ENCODE data around the gene RAB5A. TPM values are rescaled to one million over a fixed set of nuclear protein-coding genes. Genes with fewer than 3 reads are reported as not detected.

Gene RAB5A
- total and polyA plus RNA-seq, 12 donors = 36.8 to 102 (median 52.0) TPM

GRCh38 chr3:19911452-19911851, 35.4 kb upstream of the RAB5A start:
- Histone ChIP-seq H3K4me1 (replicated peaks in 1 of 2) (no peaks in the 10 kb centered on the region), H3K27me3 (no peaks in the 10 kb centered on the region), H3K4me3 (no peak overlapping the region), H3K9me3 (replicated peaks in 1 of 3) (peaks cover 0 to 14% (median 0%) of the 10 kb centered on the region in 3 donors), H3K27ac (no peak overlapping the region), H3K36me3 (replicated peaks in 1 of 2) (no peaks in the 10 kb centered on the region)
- no peak for DNase-seq
- TF ChIP-seq POLR2A (IDR thresholded peaks at IDR 0.05) (no peak), CTCF (IDR thresholded peaks at IDR 0.05) (no peak)
- intact Hi-C loops (cut with DNase I) = no loop called here

GRCh38 chr3:19917167-19917566, 29.7 kb upstream of the RAB5A start:
- WGBS, 4 donors = 87 to 94% (median 91%) methylated on average over 1 of the region's 1 CpG
- no peaks in the 10 kb centered on the region for H3K27me3 ChIP-seq
- no peak overlapping the region for H3K27ac ChIP-seq
- H3K9me3 ChIP-seq (replicated peaks in 1 of 3) = peaks cover 0 to 3% (median 0%) of the 10 kb centered on the region in 3 donors
- TF ChIP-seq POLR2A (IDR thresholded peaks at IDR 0.05) = no peak
- no peak for TF ChIP-seq CTCF (IDR thresholded peaks at IDR 0.05)
- no peaks in the 10 kb centered on the region for H3K36me3 ChIP-seq (replicated peaks in 1 of 2)
- H3K4me1 ChIP-seq (replicated peaks in 1 of 2) = no peaks in the 10 kb centered on the region
- no peak for DNase-seq
- H3K4me3 ChIP-seq = no peak overlapping the region
- intact Hi-C loops (cut with DNase I) = no loop called here

GRCh38 chr3:19920401-19921080, 26.4 kb upstream of the RAB5A start:
- 63 to 87% (median 77%) methylated on average over 4 of the region's 4 CpGs for WGBS, 4 donors
- TF ChIP-seq POLR2A (IDR thresholded peaks at IDR 0.05) (no peak), CTCF (IDR thresholded peaks at IDR 0.05) (no peak)
- Histone ChIP-seq H3K9me3 (replicated peaks in 1 of 3) (no peaks in the 10 kb centered on the region), H3K4me3 (no peak overlapping the region), H3K27ac (no peak overlapping the region), H3K36me3 (replicated peaks in 1 of 2) (no peaks in the 10 kb centered on the region), H3K27me3 (no peaks in the 10 kb centered on the region), H3K4me1 (replicated peaks in 1 of 2) (no peaks in the 10 kb centered on the region)
- DNase-seq = no peak
- intact Hi-C loops (cut with DNase I) = no loop called here

GRCh38 chr3:19931180-19931692, 15.7 kb upstream of the RAB5A start:
- TF ChIP-seq POLR2A (IDR thresholded peaks at IDR 0.05) = no peak
- TF ChIP-seq CTCF (IDR thresholded peaks at IDR 0.05) = no peak
- H3K9me3 ChIP-seq (replicated peaks in 1 of 3) = no peaks in the 10 kb centered on the region
- no peak overlapping the region for H3K4me3 ChIP-seq
- no peaks in the 10 kb centered on the region for H3K36me3 ChIP-seq (replicated peaks in 1 of 2)
- intact Hi-C loops (cut with DNase I) = no loop called here
- no peaks in the 10 kb centered on the region for H3K27me3 ChIP-seq
- no peak overlapping the region for H3K27ac ChIP-seq
- H3K4me1 ChIP-seq (replicated peaks in 1 of 2) = no peaks in the 10 kb centered on the region
- WGBS, 4 donors = 63 to 71% (median 70%) methylated on average over 2 of the region's 2 CpGs
- no peak for DNase-seq
